MV-4-11 (cell line): ENCODE results near the gene LRRN4.

Experiments
- DNase-seq: peaks from one replicate; lab custom pipeline; 2025; lab: John Stamatoyannopoulos, UW

Gene LRRN4

DNA sequence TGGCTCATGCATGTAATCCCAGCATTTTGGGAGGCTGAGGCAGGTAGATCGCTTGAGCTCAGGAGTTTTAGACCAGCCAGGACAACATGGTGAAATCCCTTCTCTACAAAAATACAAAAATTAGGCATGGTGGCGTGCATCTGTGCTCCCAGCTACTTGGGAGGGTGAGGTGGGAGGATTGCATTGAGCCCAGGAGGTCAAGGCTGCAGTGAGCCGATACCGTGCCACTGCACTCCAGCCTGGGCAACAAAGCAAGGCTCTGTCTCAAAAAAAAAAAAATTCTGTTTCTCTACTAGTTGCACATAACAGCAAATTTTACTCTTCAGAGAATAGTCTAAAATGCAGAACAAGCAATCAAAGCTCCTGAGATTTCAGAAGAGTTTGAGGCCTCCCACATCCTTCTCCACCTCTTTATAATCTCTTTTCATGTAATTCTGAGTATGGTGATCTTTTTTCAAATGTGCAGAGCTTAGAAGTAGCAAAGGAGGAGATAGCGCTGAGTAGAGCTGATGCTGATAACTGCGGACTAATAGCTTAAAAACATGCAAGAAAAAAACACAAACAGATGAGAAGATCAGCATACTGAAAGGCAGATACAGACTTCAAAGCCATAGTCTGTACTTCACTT lies 23.3 kb downstream of the LRRN4 start:
- DNase-seq = no peak

DNA sequence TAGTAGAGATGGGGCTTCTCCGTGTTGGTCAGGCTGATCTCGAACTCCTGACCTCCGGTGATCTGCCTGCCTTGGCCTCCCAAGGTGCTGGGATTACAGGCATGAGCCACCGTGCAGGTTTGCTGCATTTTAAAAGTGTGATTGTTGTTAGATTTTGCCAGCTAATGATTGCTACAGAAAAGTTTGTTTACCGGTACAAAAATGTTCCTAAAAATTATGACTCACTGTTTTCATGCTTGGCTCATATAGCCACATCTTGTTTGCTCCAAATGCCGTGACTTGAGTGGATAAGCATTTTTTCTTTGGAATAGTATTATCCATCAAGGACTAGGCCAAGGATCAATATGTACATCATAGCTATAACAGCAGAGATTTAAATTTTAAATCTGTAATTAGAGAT lies 24.3 kb downstream of the LRRN4 start:
- DNase-seq = no peak

DNA sequence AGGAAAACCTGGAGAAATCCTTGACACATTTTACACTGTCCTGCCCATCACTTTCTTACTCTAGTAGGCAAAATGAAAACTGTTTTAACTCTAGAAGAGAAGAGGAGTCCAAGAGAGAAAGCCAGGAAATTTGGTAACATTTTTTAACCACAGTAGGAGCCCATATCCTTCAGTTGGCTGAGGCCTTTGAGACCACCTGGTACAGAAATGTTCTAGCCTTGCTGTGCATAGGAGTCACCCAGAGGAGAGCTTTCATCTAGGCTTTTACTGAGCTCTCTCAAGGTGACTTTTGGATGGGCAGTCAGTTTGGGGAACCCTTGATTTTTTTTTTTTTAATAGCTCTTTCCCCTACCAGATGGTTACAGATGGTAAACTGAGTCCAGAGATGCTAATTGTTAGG lies 25.0 kb downstream of the LRRN4 start:
- no peak for DNase-seq

DNA sequence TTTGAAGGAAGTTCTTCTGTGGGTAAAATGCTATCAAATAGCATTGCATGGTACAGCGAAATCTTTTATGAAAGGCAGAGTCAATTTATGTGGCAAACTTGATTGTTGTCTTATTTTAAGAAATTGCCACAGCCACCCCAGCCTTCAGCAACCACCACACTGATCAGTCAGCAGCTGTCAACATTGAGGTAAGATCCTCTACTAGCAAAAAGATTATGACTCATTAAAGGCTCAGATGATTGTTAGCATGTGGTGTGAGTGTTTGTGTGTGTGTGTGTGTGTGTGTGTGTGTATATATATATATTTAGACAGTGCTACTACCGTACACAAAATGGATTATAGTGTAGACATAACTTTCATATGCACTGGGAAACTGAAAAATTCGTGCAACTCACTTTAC lies 27.8 kb downstream of the LRRN4 start:
- DNase-seq = peak; percentile 85

DNA sequence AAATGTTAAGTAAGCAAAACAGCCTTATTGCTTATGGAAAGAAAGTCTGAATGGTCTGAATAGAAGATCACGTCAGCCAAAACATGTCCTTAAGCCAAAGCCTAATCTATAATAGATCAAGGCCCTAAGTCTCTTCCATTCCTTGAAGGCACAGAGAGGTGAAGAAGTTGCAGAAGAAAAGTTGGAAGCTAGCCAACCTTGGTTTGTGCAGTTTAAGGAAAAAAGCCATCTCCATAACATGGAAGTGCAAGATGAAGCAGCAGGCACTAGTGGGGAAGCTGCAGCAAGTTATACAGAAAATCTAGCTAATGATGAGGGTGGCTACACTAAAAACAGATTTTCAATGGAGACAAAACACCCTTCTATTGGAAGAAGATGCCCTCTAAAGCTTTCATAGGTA lies 29.1 kb downstream of the LRRN4 start:
- DNase-seq = peak; percentile 11

DNA sequence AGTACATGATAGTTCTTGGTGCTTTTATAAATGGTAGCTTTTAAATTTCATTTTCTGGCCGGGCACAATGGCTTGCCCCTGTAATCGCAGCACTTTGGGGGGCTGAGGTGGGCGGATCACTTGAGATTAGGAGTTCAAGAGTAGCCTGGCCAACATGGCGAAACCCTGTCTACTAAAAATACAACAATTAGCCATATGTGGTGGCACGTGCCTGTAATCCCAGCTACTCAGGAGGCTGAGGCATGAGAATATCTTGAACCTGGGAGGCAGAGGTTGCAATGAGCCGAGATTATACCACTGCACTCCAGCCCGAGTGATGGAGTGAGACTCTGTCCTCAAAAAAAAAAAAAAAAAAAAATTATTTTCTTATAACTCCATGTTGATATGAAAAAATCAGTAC lies 36.0 kb downstream of the LRRN4 start:
- DNase-seq = no peak

DNA sequence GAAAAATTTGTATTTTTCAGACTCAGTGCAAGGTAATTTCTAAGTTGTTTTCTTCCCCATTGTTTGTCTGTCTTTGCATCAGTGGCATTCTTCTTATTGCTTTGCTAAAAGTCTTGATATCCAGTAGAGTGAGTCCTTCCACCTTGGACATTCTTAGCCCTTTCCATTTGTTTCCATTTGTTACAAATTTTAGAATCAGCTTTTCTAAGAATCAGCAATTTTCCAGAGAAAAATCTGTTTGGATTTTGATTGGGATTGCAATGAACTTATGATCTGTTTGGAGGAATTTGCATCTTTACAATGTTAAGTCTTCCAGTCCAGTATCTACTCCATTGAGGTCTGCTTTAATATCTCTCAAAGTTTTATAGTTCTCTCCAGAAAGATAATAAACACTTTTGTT lies 36.4 kb downstream of the LRRN4 start:
- no peak for DNase-seq

DNA sequence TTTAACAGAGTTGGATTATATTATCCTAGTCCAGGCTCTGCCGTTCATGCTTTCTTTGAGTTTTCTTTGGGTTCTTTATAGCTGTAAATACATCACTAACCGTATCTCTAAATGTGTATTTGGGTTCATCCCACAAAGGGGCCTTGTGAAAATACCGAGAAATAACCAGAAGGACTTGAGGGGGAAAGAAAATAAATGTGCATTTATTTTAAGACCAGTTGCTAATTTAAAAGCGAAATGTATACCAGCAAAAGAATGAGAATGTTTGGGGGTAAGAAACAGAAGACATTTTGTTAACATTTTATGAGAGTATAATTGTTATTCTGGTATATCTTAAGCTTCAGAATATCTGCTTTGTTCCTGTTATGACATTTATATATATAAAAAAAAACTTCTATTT lies 38.9 kb downstream of the LRRN4 start:
- DNase-seq = no peak

DNA sequence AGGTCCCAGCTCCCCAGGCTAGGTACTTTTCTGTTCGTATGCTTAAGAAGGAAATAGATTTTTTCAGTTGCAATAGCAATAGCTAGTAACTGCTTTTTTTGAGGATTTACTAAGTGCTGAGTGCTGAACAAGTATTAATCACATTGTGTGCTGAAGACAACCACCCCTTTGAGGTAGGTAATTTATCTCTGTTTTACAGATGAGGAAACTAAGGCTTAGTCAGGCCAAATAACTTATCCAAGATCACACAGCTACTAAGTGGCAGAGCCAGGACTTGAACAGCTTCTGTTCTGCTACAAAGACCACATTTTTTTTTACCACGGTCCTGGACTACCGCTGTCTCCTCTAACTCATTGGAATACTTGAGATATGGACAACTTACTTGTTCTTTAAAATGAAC lies 39.8 kb downstream of the LRRN4 start:
- DNase-seq = no peak

DNA sequence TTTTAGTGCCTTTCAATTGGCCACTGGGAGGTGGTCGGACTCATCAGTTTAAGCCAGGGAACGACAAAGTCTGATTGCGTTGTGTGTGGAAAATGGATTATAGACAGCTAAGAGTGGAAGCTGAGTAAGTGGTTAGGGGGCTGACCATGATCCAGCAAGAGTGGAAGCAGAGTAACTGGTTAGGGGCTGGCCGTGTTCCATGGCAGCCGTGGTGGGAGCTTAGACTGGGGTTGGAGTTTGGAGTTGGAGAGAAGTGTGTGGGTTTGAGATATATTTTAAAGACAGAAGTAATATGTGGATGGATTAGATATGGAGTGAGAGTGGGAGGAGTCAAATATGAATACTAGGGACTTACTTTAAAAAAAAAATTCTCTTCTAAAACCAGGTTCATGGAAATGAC lies 41.7 kb downstream of the LRRN4 start:
- DNase-seq = no peak

DNA sequence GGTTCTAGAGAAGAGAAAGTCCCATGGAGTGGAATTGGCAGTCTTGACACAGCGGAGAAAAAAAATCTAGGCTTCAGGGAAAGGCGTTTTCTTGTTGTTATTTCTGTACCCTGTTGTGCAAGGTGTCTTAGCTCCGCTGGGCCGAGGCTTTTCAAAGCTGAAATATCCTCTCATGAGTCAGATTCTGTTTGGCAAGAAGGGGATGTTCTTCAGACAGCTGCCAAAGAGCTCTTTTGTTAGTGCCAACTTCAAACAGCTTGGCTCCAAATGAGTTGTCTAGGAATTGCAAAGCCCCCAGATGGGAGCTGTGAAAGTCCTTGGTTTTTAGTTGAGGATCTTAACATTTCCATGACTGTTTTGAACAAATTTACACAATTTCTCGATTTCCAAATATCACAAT lies 45.6 kb downstream of the LRRN4 start:
- DNase-seq = peak; percentile 94

DNA sequence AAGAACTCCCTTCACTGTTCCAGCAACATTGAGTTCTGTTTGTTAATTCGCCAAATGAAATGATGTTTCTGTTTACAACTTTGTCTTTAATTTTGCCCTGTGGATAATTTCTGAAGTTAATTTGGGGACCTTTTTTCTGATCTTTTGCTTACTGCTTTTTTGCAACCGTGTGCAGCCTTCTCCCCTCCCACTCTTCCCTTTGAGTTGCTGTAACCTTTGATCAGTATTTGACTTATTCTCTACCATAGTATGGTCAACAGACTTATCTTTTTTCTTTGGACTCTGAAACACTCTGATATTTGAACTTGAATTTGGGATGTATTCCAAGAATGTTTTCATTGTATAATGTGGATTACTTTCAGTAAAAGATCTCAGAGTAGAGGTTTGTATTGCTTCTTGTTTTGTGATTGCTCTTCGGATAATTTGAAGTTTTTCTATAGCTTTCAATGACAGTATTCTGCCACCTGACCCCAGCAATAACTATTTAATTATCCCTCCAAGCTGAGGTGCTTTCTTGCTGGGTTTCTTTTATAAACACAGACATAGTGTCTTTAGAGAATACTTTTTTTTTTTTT lies 46.2 kb downstream of the LRRN4 start:
- no peak for DNase-seq

DNA sequence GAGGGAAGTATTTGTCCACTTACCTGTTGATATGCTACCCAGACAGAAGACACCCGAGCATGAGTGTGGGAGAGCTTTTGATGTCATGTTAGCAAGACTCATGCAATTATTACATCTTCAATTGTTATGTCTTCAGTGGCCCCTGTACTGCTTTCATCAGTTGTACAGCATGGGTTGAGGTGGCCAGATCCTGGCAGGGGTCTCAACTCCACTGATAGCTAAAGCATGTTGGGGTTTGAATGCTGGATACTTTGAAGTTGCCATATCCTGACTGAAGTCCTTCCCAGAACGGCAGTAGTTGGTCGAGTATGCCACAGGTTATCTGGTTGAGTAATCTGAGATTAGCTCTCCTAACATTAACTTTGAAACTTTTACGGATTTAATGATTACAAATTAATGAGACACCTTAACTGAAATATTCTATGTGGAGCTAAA lies 46.7 kb downstream of the LRRN4 start:
- DNase-seq = no peak

DNA sequence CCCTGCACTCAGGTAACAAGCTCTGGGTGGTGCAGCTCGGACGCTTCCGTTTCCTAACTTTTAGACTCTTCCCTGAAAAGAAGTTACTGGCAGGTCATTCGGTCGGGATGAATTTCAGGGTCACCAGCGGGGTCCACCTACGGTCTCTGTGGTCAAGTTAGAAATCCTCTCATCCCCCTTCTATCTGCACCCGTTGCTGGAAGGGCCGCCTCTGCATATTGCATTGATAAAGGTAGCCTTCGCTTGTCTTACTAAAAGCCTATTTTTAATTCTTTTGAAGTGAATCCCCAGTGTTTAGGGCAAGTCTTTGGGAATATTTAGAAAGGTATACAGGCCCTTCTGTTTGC lies 47.3 kb downstream of the LRRN4 start:
- DNase-seq = no peak

DNA sequence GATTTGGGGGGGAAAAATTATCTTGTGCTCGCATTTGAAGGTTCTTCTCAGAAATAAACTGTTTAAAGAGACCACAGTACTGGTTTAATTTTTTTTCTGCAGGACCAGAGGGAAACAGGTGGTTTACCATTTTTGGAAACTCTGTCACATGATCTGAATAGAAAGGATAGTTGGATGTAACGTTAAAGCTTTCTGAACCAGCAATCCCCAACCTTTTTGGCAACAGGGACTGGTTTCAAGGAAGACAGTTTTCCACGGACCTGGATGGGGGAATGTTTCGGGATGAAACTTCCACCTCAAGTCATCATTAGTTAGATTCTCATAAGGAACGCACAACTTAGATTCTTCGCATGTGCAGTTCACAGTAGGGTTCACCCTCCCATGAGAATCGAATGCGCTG lies 53.0 kb downstream of the LRRN4 start:
- DNase-seq = no peak

DNA sequence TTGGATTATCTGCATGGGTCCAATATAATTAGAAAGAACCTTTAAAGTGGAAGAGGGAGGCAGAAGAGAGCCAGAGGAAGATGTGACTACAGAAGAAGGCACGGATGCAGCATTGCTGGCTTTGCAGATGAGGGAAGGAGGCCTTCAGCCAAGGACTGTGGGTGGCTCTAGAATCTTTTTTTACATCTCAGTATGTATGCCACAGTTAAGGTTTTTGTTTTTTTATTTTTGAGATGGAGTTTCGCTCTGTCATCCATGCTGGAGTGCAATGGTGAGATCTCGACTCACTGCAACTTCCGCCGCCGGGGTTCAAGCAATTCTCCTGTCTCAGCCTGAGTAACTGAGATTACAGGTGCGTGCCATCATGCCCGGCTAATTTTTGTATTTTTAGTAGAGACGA lies 54.1 kb downstream of the LRRN4 start:
- no peak for DNase-seq

DNA sequence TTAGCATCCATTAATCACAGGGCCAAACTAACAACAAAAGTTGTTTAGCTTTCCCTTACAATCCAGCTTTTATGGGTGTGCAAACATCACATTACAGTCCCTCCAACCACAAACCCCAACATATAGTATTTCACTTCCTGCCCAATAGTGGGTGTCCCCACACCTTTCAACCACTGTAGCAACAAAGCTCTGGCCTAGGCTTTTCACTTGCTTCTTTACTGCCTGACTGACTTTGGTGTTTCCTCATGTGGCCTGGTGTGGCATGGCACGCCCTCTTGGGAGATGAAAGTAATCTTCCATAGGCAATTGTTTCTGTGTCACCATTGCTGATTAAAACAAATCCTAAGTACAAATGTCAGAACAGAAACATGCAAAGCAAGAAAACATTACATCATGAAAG lies 57.1 kb downstream of the LRRN4 start:
- peak; percentile 58 for DNase-seq

DNA sequence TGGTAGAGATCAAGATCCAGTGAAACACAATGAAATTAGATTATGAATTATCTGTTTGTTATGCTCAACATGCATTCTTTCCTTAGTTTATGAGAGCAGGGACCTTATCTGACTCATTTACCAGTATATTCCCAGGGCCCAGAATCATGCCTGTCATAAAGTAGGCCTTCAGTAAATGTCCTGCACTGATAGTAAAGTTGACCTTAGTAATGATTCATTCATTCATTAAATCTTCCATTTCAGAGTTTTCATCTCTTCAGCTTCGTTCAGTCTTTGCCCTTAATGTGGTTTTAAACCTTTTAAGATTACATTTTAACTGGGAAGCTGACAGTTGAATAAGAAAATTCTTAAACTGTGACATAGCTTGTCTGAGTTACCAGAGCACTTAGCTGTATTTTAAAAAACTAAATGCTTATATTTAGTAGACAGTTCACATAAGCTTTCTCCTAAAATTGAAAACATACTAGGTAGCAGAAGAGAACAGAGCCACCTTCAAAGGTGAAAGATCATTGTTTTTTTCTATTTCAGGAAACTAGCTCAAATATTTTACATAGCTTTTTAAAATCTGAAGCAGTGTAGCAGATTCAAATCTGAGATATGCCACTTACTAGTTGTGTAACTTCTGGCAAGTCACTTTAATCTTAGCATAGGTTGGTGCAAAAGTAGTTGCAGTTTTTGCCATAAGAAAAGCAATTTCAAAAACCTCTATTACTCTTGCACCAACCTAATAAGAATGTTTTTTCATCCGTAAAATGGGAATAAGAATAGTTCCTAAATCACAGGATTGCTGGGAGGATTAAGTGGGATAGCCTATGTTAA lies 62.0 kb downstream of the LRRN4 start:
- DNase-seq = no peak

DNA sequence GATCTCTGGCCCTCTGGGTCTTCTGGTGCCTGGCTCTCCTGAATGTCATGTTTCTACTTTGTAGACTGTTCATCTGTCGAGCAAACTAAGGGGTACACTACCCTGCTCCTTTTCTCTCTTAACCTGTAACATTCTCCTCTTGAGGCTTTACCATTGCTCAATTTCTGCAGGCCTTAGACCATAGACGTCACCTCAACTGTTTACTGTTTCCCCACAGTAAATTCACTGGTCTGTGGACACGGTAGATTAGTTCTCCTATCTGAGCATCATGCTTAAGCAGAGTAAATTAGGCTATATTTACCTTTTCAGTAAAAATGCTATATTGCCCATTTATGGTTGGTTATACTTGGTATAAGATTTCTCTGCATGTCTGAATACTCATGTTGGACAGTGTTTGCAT lies 62.9 kb downstream of the LRRN4 start:
- DNase-seq = no peak
